Activated naive CD8-positive, alpha-beta T cell (primary cell): Measurements from ENCODE around the gene DOK5.
"Not testable (repeated sequence)": the region's sequence is repeated elsewhere in the genome, so short reads cannot be mapped to it uniquely, and the experiment has no call there.

Source experiments
- H3K27ac Mint-ChIP-seq: one replicate; pipeline ENCODE4 v1.8.0; 2021; ENCODE audit warnings: mixed read lengths
- H3K27me3 Mint-ChIP-seq: one replicate; pipeline ENCODE4 v1.8.0; 2021; ENCODE audit warnings: mixed read lengths
- H3K36me3 Mint-ChIP-seq: one replicate; pipeline ENCODE4 v1.8.0; 2021; ENCODE audit warnings: mixed read lengths
- H3K4me1 Mint-ChIP-seq: one replicate; pipeline ENCODE4 v1.8.0; 2021; ENCODE audit warnings: low read depth, mixed read lengths
- H3K4me3 Mint-ChIP-seq: one replicate; pipeline ENCODE4 v1.8.0; 2021; ENCODE audit warnings: mild to moderate bottlenecking, mixed read lengths
- H3K9me3 Mint-ChIP-seq: one replicate; pipeline ENCODE4 v1.8.0; 2021; ENCODE audit warnings: low read depth, mixed read lengths

DOK5 gene

GRCh38 chr20:54479138-54479906 is 3.9 kb downstream of the DOK5 start:
- no peaks in the 10 kb centered on the region for H3K9me3 Mint-ChIP-seq
- no peaks in the 10 kb centered on the region for H3K36me3 Mint-ChIP-seq
- peaks cover 9% of the 10 kb centered on the region for H3K4me1 Mint-ChIP-seq
- H3K27ac Mint-ChIP-seq: no peak overlapping the region
- no peak overlapping the region for H3K4me3 Mint-ChIP-seq
- peaks cover 47% of the 10 kb centered on the region for H3K27me3 Mint-ChIP-seq

DNA sequence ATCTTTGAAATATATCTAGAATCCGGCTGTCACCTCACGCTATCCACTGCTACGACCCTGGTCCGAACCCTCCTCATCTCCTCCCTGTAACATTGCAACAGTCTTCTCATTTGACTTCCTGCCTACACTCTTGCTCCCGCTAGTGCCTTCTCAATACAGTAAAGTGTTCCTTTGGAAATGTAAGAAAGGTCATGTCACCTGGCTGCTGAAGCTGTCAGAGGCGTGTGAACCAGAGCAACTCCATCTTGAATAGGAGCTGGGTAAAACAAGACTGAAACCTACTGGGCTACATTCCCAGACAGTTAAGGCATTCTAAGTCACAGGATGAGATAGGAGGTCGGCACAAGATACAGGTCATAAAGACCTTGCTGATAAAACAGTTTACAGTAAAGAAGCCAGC is 4.5 kb downstream of the DOK5 start:
- not testable (repeated sequence) for H3K4me1 Mint-ChIP-seq, H3K27ac Mint-ChIP-seq, H3K4me3 Mint-ChIP-seq, H3K9me3 Mint-ChIP-seq, H3K36me3 Mint-ChIP-seq
- H3K27me3 Mint-ChIP-seq: peaks cover 41% of the 10 kb centered on the region

- H3K27me3 Mint-ChIP-seq: peaks cover 36% of the 10 kb centered on the region
- no peaks in the 10 kb centered on the region for H3K4me1 Mint-ChIP-seq
- H3K27ac Mint-ChIP-seq: no peak overlapping the region
- H3K9me3 Mint-ChIP-seq: no peaks in the 10 kb centered on the region
- H3K4me3 Mint-ChIP-seq: no peak overlapping the region
- H3K36me3 Mint-ChIP-seq: no peaks in the 10 kb centered on the region
Measured at GRCh38 chr20:54481442-54481841, 6.0 kb downstream of the DOK5 start.

- no peak overlapping the region for H3K4me3 Mint-ChIP-seq
Measured at GRCh38 chr20:54485631-54486030, 10.2 kb downstream of the DOK5 start.

DNA sequence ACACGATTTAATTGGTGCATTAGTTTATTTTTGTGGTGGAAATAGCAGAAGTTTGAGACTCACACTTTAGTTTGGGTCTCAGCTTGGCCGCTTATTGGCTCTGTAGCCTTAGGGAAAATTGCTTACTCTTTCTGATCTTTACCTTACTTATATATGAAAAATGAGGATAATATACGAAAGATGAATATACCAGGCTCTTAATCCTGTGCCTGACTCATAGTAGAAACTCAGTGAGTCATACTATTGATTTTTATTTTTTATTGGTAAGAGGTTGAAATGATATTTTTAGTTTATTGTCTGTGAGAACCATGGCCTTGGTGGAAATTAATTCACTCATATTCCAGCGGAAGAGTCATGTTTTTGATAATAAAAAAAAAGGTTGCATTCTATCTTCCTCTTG is 11.2 kb downstream of the DOK5 start:
- Mint-ChIP-seq H3K9me3 (no peaks in the 10 kb centered on the region), H3K4me1 (no peaks in the 10 kb centered on the region), H3K4me3 (no peak overlapping the region), H3K27me3 (peaks cover 14% of the 10 kb centered on the region), H3K36me3 (no peaks in the 10 kb centered on the region), H3K27ac (no peak overlapping the region)

More at GRCh38 chr20:54485631-54486030, 10.2 kb downstream of the DOK5 start:
- no peaks in the 10 kb centered on the region for H3K9me3 Mint-ChIP-seq
- no peaks in the 10 kb centered on the region for H3K4me1 Mint-ChIP-seq
- no peaks in the 10 kb centered on the region for H3K36me3 Mint-ChIP-seq
- no peak overlapping the region for H3K27ac Mint-ChIP-seq
- H3K27me3 Mint-ChIP-seq: peaks cover 18% of the 10 kb centered on the region

GRCh38 chr20:54488442-54488841 is 13.0 kb downstream of the DOK5 start:
- Mint-ChIP-seq H3K27ac (no peak overlapping the region), H3K4me3 (no peak overlapping the region), H3K9me3 (no peaks in the 10 kb centered on the region), H3K27me3 (peaks cover 10% of the 10 kb centered on the region), H3K36me3 (no peaks in the 10 kb centered on the region), H3K4me1 (no peaks in the 10 kb centered on the region)

DNA sequence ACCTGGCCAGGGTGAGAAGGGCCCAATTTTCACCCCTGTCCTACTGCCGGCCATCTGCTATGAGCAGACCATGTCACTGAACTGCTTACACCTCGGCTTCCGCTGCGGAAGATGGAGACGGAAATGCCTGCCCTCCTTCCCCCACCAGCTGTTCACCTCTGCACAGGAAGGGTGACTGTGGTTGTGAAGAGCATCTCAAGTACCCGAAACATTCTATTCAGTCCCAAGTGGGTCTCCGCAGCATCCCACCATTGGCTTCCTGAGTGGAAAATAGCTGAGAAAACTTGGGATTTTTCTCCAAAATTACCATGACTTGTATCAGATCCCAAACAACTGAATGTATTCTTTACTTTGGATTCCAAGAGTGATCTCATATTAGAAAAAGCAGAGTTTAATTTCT is 16.1 kb downstream of the DOK5 start:
- H3K4me3 Mint-ChIP-seq: no peak overlapping the region
- H3K27ac Mint-ChIP-seq: no peak overlapping the region
- H3K36me3 Mint-ChIP-seq: no peaks in the 10 kb centered on the region
- no peaks in the 10 kb centered on the region for H3K9me3 Mint-ChIP-seq
- no peaks in the 10 kb centered on the region for H3K4me1 Mint-ChIP-seq
- peaks cover 12% of the 10 kb centered on the region for H3K27me3 Mint-ChIP-seq

- Mint-ChIP-seq H3K36me3 (no peaks in the 10 kb centered on the region), H3K9me3 (no peaks in the 10 kb centered on the region), H3K4me1 (no peaks in the 10 kb centered on the region), H3K4me3 (no peak overlapping the region), H3K27ac (no peak overlapping the region), H3K27me3 (peaks cover 5% of the 10 kb centered on the region)
Measured at GRCh38 chr20:54494303-54495006, 19.1 kb downstream of the DOK5 start.

DNA sequence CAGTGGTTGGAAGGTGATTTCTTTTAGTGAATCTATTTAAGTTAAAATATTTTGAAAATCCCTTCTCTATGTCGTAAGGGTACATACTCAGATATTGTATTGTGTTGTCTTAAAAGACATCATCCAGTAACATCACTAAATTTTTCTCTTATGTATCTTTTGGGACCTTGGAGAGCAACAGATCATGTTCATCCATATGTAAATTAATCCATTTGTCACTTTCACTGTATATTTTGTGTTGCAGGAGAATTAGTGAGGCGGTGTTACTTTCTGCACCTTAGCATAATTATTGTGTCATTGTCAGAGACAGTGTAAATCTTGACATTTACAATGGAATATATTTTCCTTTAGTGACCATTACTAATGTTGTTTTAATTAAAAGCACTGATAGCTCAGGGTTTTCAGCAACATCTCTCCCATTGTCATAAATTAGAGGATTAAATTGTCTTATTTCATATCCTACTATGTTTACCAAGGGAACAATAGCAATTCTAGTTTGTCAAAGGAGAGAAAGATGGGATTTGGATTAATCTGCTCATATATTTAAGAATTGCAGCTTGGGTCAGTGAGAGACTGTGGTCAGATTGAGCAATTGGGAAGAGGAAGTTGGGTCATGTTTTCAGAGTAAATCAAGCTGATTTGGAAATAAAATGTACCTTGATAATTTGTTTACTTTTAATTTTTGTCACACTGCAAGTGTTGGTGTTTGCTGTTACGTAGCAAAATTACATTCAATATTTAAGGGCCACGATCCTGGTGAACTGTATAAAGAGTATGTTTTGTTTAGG is 22.7 kb downstream of the DOK5 start:
- no peak overlapping the region for H3K27ac Mint-ChIP-seq
- no peaks in the 10 kb centered on the region for H3K9me3 Mint-ChIP-seq
- no peaks in the 10 kb centered on the region for H3K36me3 Mint-ChIP-seq
- no peaks in the 10 kb centered on the region for H3K4me1 Mint-ChIP-seq
- no peak overlapping the region for H3K4me3 Mint-ChIP-seq
- peaks cover 6% of the 10 kb centered on the region for H3K27me3 Mint-ChIP-seq

GRCh38 chr20:54499111-54499510 is 23.7 kb downstream of the DOK5 start:
- Mint-ChIP-seq H3K4me1 (no peaks in the 10 kb centered on the region), H3K27me3 (peaks cover 7% of the 10 kb centered on the region), H3K36me3 (no peaks in the 10 kb centered on the region), H3K4me3 (no peak overlapping the region), H3K27ac (no peak overlapping the region), H3K9me3 (no peaks in the 10 kb centered on the region)

- H3K4me3 Mint-ChIP-seq: no peak overlapping the region
- no peaks in the 10 kb centered on the region for H3K36me3 Mint-ChIP-seq
- no peak overlapping the region for H3K27ac Mint-ChIP-seq
- H3K27me3 Mint-ChIP-seq: peaks cover 6% of the 10 kb centered on the region
- H3K9me3 Mint-ChIP-seq: no peaks in the 10 kb centered on the region
- no peaks in the 10 kb centered on the region for H3K4me1 Mint-ChIP-seq
Measured at GRCh38 chr20:54502179-54502578, 26.8 kb downstream of the DOK5 start.

DNA sequence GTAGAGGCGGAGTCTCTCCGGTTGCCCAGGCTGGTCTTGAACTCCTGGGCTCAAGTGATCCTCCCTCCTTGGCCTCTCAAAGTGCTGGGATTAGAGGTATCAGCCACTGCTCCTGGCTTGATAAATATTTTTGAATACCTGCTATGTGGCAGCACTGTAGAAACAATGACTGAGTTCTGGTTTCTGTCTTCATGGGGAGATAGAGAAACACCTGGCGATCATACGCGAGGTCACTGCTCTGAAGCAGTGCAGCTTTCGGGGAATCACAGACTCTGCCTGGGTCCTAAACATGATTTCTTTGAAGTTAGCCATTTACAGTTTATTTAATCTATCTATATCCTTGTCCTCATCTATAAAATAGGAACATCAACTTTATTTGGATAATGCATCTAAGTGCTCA is 31.2 kb downstream of the DOK5 start:
- Mint-ChIP-seq H3K9me3 (peaks cover 3% of the 10 kb centered on the region), H3K36me3 (no peaks in the 10 kb centered on the region), H3K4me1 (no peaks in the 10 kb centered on the region), H3K4me3 (no peak overlapping the region), H3K27me3 (peaks cover 6% of the 10 kb centered on the region), H3K27ac (no peak overlapping the region)

GRCh38 chr20:54510541-54511129 is 35.2 kb downstream of the DOK5 start:
- H3K4me3 Mint-ChIP-seq: no peak overlapping the region
- H3K4me1 Mint-ChIP-seq: no peaks in the 10 kb centered on the region
- H3K27me3 Mint-ChIP-seq: no peaks in the 10 kb centered on the region
- no peak overlapping the region for H3K27ac Mint-ChIP-seq
- peaks cover 3% of the 10 kb centered on the region for H3K9me3 Mint-ChIP-seq
- H3K36me3 Mint-ChIP-seq: no peaks in the 10 kb centered on the region

DNA sequence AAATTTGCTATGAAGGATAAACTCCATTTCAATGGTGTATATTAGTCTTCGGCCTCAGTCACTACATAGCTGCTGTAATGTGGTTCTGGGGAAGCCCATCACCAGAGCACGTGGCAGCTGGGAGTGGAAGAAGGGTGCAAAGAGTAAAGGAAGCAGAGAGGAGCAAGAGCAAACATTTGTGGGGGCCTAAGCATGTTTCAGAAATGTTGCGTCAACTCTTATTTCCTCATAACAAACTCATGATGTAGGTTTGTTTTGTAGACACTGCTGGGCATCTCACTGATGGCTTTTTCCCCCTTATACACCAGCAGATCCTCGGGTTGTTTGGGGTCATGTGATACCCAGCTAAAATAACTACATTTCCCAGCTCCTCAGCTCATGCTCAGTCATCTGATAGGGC is 37.3 kb downstream of the DOK5 start:
- H3K4me1 Mint-ChIP-seq: no peaks in the 10 kb centered on the region
- no peaks in the 10 kb centered on the region for H3K36me3 Mint-ChIP-seq
- H3K4me3 Mint-ChIP-seq: no peak overlapping the region
- H3K27me3 Mint-ChIP-seq: no peaks in the 10 kb centered on the region
- H3K9me3 Mint-ChIP-seq: peaks cover 3% of the 10 kb centered on the region
- H3K27ac Mint-ChIP-seq: no peak overlapping the region
